ENCODE results near the gene RBBP8NL.

The RBBP8NL gene

DNA sequence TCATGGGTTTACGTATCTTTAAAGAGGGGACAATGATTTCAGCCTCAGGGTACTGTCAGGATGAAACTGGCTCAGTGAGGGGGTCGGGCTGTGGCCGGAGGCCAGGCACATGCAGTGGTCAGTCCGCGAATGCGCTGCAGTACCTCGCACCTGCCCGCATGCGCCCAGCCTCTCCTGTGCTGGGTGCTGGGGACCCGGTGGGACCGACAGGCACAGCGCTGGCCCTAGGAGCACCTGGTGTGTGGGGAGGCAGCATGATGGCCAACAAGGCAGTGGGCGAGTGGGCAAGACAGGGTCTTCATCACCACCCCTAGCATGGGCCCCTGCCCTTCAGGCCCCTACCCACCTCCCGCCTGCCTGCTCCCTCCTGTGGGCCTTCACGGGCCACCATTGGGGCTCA, 19.3 kb downstream of the RBBP8NL start:
- no peak for TF ChIP-seq TAF1 (IDR thresholded peaks at IDR 0.05; ENCODE audit: low read depth)
- no peak for TF ChIP-seq MAX (IDR thresholded peaks at IDR 0.05)
- TF ChIP-seq RAD21 (IDR thresholded peaks at IDR 0.05; ENCODE audit: low read depth): no peak
- no peak for TF ChIP-seq CEBPB (IDR thresholded peaks at IDR 0.05)
- TF ChIP-seq FOXM1 (IDR thresholded peaks at IDR 0.05; ENCODE audit: borderline replicate concordance, low read depth): no peak
- no peak for TF ChIP-seq USF1 (IDR thresholded peaks at IDR 0.05)
- TF ChIP-seq EP300 (IDR thresholded peaks at IDR 0.05; ENCODE audit: borderline replicate concordance): no peak
- TF ChIP-seq TEAD4 (IDR thresholded peaks at IDR 0.05): no peak
- no peak for TF ChIP-seq EGR1 (IDR thresholded peaks at IDR 0.05)
- TF ChIP-seq TCF12 (IDR thresholded peaks at IDR 0.05; ENCODE audit: low read depth): no peak
- TF ChIP-seq NFIC (IDR thresholded peaks at IDR 0.05): no peak
- TF ChIP-seq, protein P1, sequence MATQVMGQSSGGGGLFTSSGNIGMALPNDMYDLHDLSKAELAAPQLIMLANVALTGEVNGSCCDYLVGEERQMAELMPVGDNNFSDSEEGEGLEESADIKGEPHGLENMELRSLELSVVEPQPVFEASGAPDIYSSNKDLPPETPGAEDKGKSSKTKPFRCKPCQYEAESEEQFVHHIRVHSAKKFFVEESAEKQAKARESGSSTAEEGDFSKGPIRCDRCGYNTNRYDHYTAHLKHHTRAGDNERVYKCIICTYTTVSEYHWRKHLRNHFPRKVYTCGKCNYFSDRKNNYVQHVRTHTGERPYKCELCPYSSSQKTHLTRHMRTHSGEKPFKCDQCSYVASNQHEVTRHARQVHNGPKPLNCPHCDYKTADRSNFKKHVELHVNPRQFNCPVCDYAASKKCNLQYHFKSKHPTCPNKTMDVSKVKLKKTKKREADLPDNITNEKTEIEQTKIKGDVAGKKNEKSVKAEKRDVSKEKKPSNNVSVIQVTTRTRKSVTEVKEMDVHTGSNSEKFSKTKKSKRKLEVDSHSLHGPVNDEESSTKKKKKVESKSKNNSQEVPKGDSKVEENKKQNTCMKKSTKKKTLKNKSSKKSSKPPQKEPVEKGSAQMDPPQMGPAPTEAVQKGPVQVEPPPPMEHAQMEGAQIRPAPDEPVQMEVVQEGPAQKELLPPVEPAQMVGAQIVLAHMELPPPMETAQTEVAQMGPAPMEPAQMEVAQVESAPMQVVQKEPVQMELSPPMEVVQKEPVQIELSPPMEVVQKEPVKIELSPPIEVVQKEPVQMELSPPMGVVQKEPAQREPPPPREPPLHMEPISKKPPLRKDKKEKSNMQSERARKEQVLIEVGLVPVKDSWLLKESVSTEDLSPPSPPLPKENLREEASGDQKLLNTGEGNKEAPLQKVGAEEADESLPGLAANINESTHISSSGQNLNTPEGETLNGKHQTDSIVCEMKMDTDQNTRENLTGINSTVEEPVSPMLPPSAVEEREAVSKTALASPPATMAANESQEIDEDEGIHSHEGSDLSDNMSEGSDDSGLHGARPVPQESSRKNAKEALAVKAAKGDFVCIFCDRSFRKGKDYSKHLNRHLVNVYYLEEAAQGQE (IDR thresholded peaks at IDR 0.05; ENCODE audit: low read depth): no peak
- no peak for TF ChIP-seq YY1 (IDR thresholded peaks at IDR 0.05; ENCODE audit: low read depth)
- no peak for TF ChIP-seq CREB1 (IDR thresholded peaks at IDR 0.05; ENCODE audit: low read depth)
- no peak for TF ChIP-seq ZBTB7A (IDR thresholded peaks at IDR 0.05; ENCODE audit: low read depth)

- TF ChIP-seq, protein P1 (IDR thresholded peaks at IDR 0.05; ENCODE audit: low read depth): no peak
- TF ChIP-seq MAX (IDR thresholded peaks at IDR 0.05) (peak; percentile 81), CREB1 (IDR thresholded peaks at IDR 0.05; ENCODE audit: low read depth) (peak; percentile 12; the same call in 1 of the 2 replicates), CEBPB (IDR thresholded peaks at IDR 0.05) (no peak), NFIC (IDR thresholded peaks at IDR 0.05) (0 out of 2 replicates have a peak, but pooled peaks have one; percentile 13), EGR1 (IDR thresholded peaks at IDR 0.05) (no peak), ZBTB7A (IDR thresholded peaks at IDR 0.05; ENCODE audit: low read depth) (no peak), FOXM1 (IDR thresholded peaks at IDR 0.05; ENCODE audit: borderline replicate concordance, low read depth) (no peak), YY1 (IDR thresholded peaks at IDR 0.05; ENCODE audit: low read depth) (0 out of 2 replicates have a peak, but pooled peaks have one; percentile 34), EP300 (IDR thresholded peaks at IDR 0.05; ENCODE audit: borderline replicate concordance) (peak; percentile 17; the same call in 1 of the 2 replicates), RAD21 (IDR thresholded peaks at IDR 0.05; ENCODE audit: low read depth) (no peak; the same call in 1 of the 2 replicates), USF1 (IDR thresholded peaks at IDR 0.05) (0 out of 2 replicates have a peak, but pooled peaks have one; percentile 25), TCF12 (IDR thresholded peaks at IDR 0.05; ENCODE audit: low read depth) (peak; percentile 63), TAF1 (IDR thresholded peaks at IDR 0.05; ENCODE audit: low read depth) (peak; percentile 57; the same call in 1 of the 2 replicates), TEAD4 (IDR thresholded peaks at IDR 0.05) (no peak)
Observed at GRCh38 chr20:62407221-62407992, 19.9 kb downstream of the RBBP8NL start, which contains the start of gene CABLES2. TSS of gene CABLES2 (minus strand) at chr20:62407285. CDS start at chr20:62407276, 9 bp downstream.

DNA sequence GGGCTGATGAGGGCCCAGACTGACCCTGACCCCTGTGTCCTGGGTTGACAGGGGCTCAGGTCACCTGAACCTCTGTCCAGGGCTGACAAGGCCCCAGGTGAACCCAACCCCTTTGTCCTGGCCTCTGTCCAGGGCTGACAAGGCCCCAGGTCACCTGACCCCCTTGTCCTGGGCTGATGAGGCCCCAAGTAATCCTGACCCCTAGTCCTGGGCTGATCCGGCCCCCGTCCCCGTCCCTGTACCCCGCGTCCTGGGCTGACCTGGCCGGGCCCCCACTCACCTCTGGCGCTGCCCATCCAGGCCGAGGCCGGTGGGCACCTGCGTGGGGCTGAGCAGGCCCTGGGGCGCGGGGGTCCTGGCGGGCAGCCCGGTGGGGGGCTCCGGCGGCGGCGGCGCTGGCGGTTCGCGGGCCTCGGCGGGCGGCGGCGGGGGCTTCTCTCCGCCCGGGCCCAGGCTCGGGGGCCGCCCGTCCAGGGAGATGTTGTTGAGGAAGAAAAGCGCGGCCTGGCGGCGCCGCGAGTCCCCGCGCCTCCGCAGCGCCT, 20.6 kb downstream of the RBBP8NL start:
- TF ChIP-seq CEBPB (IDR thresholded peaks at IDR 0.05): no peak
- peak; percentile 44; the same call in 1 of the 2 replicates for TF ChIP-seq USF1 (IDR thresholded peaks at IDR 0.05)

DNA sequence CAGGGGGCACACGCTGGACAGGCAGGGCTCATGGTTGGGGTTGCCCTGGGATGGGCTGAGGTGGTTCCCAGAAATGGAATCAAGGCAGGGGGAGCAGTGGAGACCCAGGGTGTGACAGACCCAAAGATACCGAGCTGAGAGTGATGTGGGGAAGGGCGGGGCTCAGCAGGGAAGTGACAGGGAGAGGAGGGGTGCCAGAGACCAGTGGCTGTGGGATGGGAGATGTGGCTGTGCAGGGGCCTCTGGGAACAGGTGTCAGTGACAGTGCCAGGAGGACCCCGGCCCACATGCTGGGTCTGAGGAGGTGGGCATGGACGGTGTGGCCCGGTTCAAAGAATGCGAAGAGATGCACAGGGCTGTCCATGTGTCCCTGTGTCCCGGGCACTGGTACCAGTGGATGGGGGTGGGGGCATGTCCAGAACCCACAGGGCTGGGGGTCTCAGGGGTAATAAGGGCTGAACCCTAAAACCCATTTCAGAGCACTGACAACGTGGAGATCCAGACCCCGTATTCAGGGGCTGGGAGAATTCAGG, 21.3 kb downstream of the RBBP8NL start:
- TF ChIP-seq TCF12 (IDR thresholded peaks at IDR 0.05; ENCODE audit: low read depth) (no peak), RAD21 (IDR thresholded peaks at IDR 0.05; ENCODE audit: low read depth) (no peak), FOXM1 (IDR thresholded peaks at IDR 0.05; ENCODE audit: borderline replicate concordance, low read depth) (no peak)

Data from Ishikawa (cell line).